Ovary (tissue), 9 donors: ENCODE measurements around the gene ADGRL1. TPM values are rescaled to one million over a fixed set of nuclear protein-coding genes. Genes with fewer than 3 reads are reported as not detected.
A peak's percentile ranks its signal among the peaks of the same experiment; 100 is the strongest.

ENCODE experiments used
- DNase-seq, 5 donors: peaks; one replicate each; pipeline ENCODE4 v3.0.0-alpha.2; 2019 to 2020
- H3K27ac ChIP-seq, 2 donors: fragments of 200-600 bp; one replicate each; pipeline versions ENCODE4 v1.5.1 to v1.8.0; 2019 to 2022
- H3K27me3 ChIP-seq: fragments of 200-600 bp; one replicate; pipeline ENCODE4 v1.8.0; 2022
- H3K36me3 ChIP-seq: fragments of 200-600 bp; sonication (generic); one replicate; pipeline ENCODE4 v1.5.1; 2019
- H3K4me1 ChIP-seq: one replicate; pipeline ENCODE4 v1.8.1; 2013; ENCODE audit warnings: mild to moderate bottlenecking, moderate library complexity; ENCODE audit not compliant: insufficient read depth
- H3K4me3 ChIP-seq: fragments of 200-600 bp; sonication (generic); one replicate; pipeline ENCODE4 v1.5.1; 2017
- H3K9me3 ChIP-seq, 2 donors: fragments of 200-600 bp in 1 of 2; sonication (generic) in 1 of 2; one replicate each; pipeline versions ENCODE4 v1.5.1 to v1.8.1; 2013 to 2019; ENCODE audit warnings: mild to moderate bottlenecking in 1 of 2, moderate library complexity in 1 of 2
- CTCF ChIP-seq, 3 donors: fragments of 450-650 bp in 2 of 3; fragments of 200-600 bp in 1 of 3; IDR thresholded peaks; one replicate each; pipeline versions ENCODE4 v1.5.1 to v1.8.0; 2016 to 2022; ENCODE audit warnings: antibody characterized with exemption in 3 of 3, mild to moderate bottlenecking in 1 of 3
- EP300 ChIP-seq: sonication (generic); formaldehyde crosslinking; IDR thresholded peaks from one replicate; pipeline ENCODE4 v1.6.1; 2017; ENCODE audit warnings: antibody characterized with exemption
- POLR2A ChIP-seq: fragments of 450-650 bp; IDR thresholded peaks from one replicate; pipeline ENCODE4 v1.6.1; 2017; ENCODE audit warnings: antibody characterized with exemption, mild to moderate bottlenecking, moderate library complexity
- WGBS, 3 donors: extraction: QIAGEN DNeasy Blood & Tissue Kit in 1 of 3; methylation state at CpG; one replicate each; pipeline versions ENCODE4 v1.1.5 to v1.1.7; 2013 to 2017; 5-methylcytosine and 5-hydroxymethylcytosine counted together
- intact Hi-C, 4 donors: fragments of 100-400 bp; cut with DNase I; formaldehyde crosslinking; loops; one replicate each; pipeline versions ENCODE4 v1.11.0 to v1.15.1; 2022 to 2023
- polyA plus RNA-seq, 2 donors: library from polyadenylated mRNA; stranded (reverse); fragments of 200-250 nt in 1 of 2; fragments of 350-450 nt in 1 of 2; fragmentation: Illumina TruSeq in 1 of 2; extraction: RNeasy Lipid Tissue Mini Kit (QIAGEN cat#74804) in 1 of 2; gene quantifications; one replicate each; pipeline ENCODE4 v1.2.3, GENCODE V29; 2013 to 2014
- total RNA-seq, 7 donors: library from RNA; depleted of rRNA in 2 of 7; stranded (reverse); fragments of >200 nt in 2 of 7; fragmentation: NEBNext Ultra II Directional in 3 of 7; extraction: Animal tissue kit (Norgen Biotek cat#: 25700) in 3 of 7; gene quantifications; one replicate each; pipeline versions ENCODE4 v1.1.0 to v1.2.4, GENCODE V29; 2016 to 2023
- donor health status: DM: no; HTN: no; CAD: no; lungs with moderate emphysema.
- donor health status: DM: no; HTN: no; CAD: no.
- donor health status: Bipolar disorder and iron deficiency.
- donor health status: DM: yes; HTN: yes; CAD: no.
- donor health status: DM: no; HTN: no; CAD: no.
- donor health status: DM: yes; HTN: yes; CAD: no.

ADGRL1 gene
- total and polyA plus RNA-seq, 9 donors = 2.1 to 36.8 (median 12.1) TPM

- intact Hi-C loops = no loop called here
- no peaks in the 10 kb centered on the region for H3K27me3 ChIP-seq
- 76 to 89% (median 81%) methylated on average over 12 to 16 of the region's 16 CpGs for WGBS, 3 donors
- H3K4me3 ChIP-seq = no peak overlapping the region
- no peak for TF ChIP-seq CTCF (IDR thresholded peaks at IDR 0.05)
- no peak for TF ChIP-seq POLR2A
- TF ChIP-seq EP300 = no peak
- H3K36me3 ChIP-seq = no peaks in the 10 kb centered on the region
- peak overlapping the region; percentile 52 to 70 for H3K27ac ChIP-seq
- no peak for DNase-seq
- H3K9me3 ChIP-seq = no peaks in the 10 kb centered on the region
- peaks cover 15% of the 10 kb centered on the region for H3K4me1 ChIP-seq
Measured at GRCh38 chr19:14106840-14107239, 99.1 kb downstream of the ADGRL1 start.

GRCh38 chr19:14105680-14106079 lies 100.3 kb downstream of the ADGRL1 start:
- Histone ChIP-seq H3K4me1 (peaks cover 10% of the 10 kb centered on the region), H3K4me3 (no peak overlapping the region), H3K27ac (no peak overlapping the region), H3K9me3 (no peaks in the 10 kb centered on the region), H3K27me3 (no peaks in the 10 kb centered on the region), H3K36me3 (no peaks in the 10 kb centered on the region)
- intact Hi-C loops = no loop called here
- whole genome bisulfite sequencing, 3 donors = 66 to 74% (median 72%) methylated on average over 8 of the region's 8 CpGs
- DNase-seq = no peak
- TF ChIP-seq EP300 (no peak), CTCF (IDR thresholded peaks at IDR 0.05) (no peak), POLR2A (no peak)

- peaks cover 7% of the 10 kb centered on the region for H3K4me1 ChIP-seq
- DNase-seq = no peak
- TF ChIP-seq EP300 = no peak
- TF ChIP-seq POLR2A = no peak
- no peak for TF ChIP-seq CTCF (IDR thresholded peaks at IDR 0.05)
- no peak overlapping the region for H3K27ac ChIP-seq
- intact Hi-C loops = no loop called here
- H3K9me3 ChIP-seq = no peaks in the 10 kb centered on the region
- no peaks in the 10 kb centered on the region for H3K36me3 ChIP-seq
- H3K27me3 ChIP-seq = no peaks in the 10 kb centered on the region
- no peak overlapping the region for H3K4me3 ChIP-seq
- 63 to 100% (median 87%) methylated on average over 1 of the region's 1 CpG for WGBS, 3 donors
Measured at GRCh38 chr19:14103310-14103709, 102.7 kb downstream of the ADGRL1 start.

- no peaks in the 10 kb centered on the region for H3K27me3 ChIP-seq
- TF ChIP-seq CTCF (IDR thresholded peaks at IDR 0.05) = no peak
- TF ChIP-seq POLR2A = no peak
- no peak for TF ChIP-seq EP300
- H3K4me1 ChIP-seq = peaks cover 4% of the 10 kb centered on the region
- 77 to 84% (median 81%) methylated on average over 10 of the region's 10 CpGs for WGBS, 3 donors
- H3K4me3 ChIP-seq = no peak overlapping the region
- no peak for DNase-seq
- no peak overlapping the region for H3K27ac ChIP-seq
- intact Hi-C loops = no loop called here
- no peaks in the 10 kb centered on the region for H3K36me3 ChIP-seq
- no peaks in the 10 kb centered on the region for H3K9me3 ChIP-seq
Measured at GRCh38 chr19:14102756-14103155, 103.2 kb downstream of the ADGRL1 start.
